GM19043 (cell line): ENCODE data around the gene NKX1-1.

Source experiments
- ATAC-seq: cut with Tn5 transposase; IDR thresholded peaks from one replicate; pipeline ENCODE4 v1.9.1; 2021; ENCODE audit warnings: low read depth; ENCODE audit not compliant: unreplicated experiment

The NKX1-1 gene

GRCh38 chr4:1417522-1418390, 11.5 kb upstream of the NKX1-1 start:
- ATAC-seq = no peak

GRCh38 chr4:1416948-1417260, 10.7 kb upstream of the NKX1-1 start:
- ATAC-seq = no peak

- no peak for ATAC-seq
Observed at GRCh38 chr4:1416051-1416947, 10.1 kb upstream of the NKX1-1 start.

GRCh38 chr4:1415681-1415981, 9.4 kb upstream of the NKX1-1 start:
- no peak for ATAC-seq

- no peak for ATAC-seq
Observed at GRCh38 chr4:1414831-1415680, 8.8 kb upstream of the NKX1-1 start.

- no peak for ATAC-seq
Observed at GRCh38 chr4:1413687-1414479, 7.6 kb upstream of the NKX1-1 start.

- ATAC-seq = no peak
Observed at GRCh38 chr4:1413204-1413663, 7.0 kb upstream of the NKX1-1 start.

GRCh38 chr4:1412376-1413203, 6.3 kb upstream of the NKX1-1 start:
- ATAC-seq = no peak

GRCh38 chr4:1411436-1412375, 5.5 kb upstream of the NKX1-1 start:
- ATAC-seq = no peak

- ATAC-seq = no peak
Observed at GRCh38 chr4:1410491-1411325, 4.5 kb upstream of the NKX1-1 start.

- no peak for ATAC-seq
Observed at GRCh38 chr4:1409491-1410425, 3.5 kb upstream of the NKX1-1 start.

GRCh38 chr4:1409079-1409478, 2.8 kb upstream of the NKX1-1 start:
- no peak for ATAC-seq

GRCh38 chr4:1408418-1408817, 2.2 kb upstream of the NKX1-1 start:
- no peak for ATAC-seq

GRCh38 chr4:1407657-1408333, 1.6 kb upstream of the NKX1-1 start:
- no peak for ATAC-seq

- no peak for ATAC-seq
Observed at GRCh38 chr4:1406981-1407656, 877 bp upstream of the NKX1-1 start.
